ENCODE data around the gene FAXDC2. TPM values are rescaled to one million over a fixed set of nuclear protein-coding genes. Genes with fewer than 3 reads are reported as not detected.

Gene FAXDC2
- total and polyA plus RNA-seq, 2 of the 8 experiments (the other 6 are each of a cell fraction or from before 2014, with no cell fraction given) = 3.7 to 5.9 TPM

- Histone ChIP-seq H2BK120ac (replicated peaks; ENCODE audit: low read depth, low read length) (no peak overlapping the region), H3K9ac (replicated peaks in 1 of 4; ENCODE audit: extremely low read depth in 1 of 4, low read depth in 3 of 4, low read length in 3 of 4) (no peak overlapping the region), H4K5ac (ENCODE audit: insufficient read length, low read depth, low read length) (no peak overlapping the region), H4K20me1 (replicated peaks in 1 of 2; ENCODE audit: control insufficient read depth in 1 of 2, insufficient read depth in 2 of 2, low read length in 2 of 2) (peaks cover 51 to 58% of the 10 kb centered on the region in 2 experiments), H2BK20ac (ENCODE audit: low read length) (no peak overlapping the region), H3K23ac (ENCODE audit: insufficient read length) (no peak overlapping the region), H3K4me2 (ENCODE audit: insufficient read depth in 1 of 2, low read depth in 2 of 2, low read length in 2 of 2) (peak overlapping the region in 1 of 2 experiments; percentile 61; a peak in 2 of 4 replicates), H3K27me3 (replicated peaks in 1 of 4; ENCODE audit: control insufficient read depth in 3 of 4, extremely low read depth in 1 of 4, insufficient read depth in 3 of 4, low read length in 3 of 4) (no peaks in the 10 kb centered on the region), H3K23me2 (ENCODE audit: low read depth, low read length) (no peaks in the 10 kb centered on the region), H3K79me2 (ENCODE audit: control insufficient read depth in 1 of 2, insufficient read depth in 2 of 2, low read length in 2 of 2) (peaks cover 74 to 100% of the 10 kb centered on the region in 2 experiments), H3K79me1 (ENCODE audit: low read depth, low read length) (peaks cover 15% of the 10 kb centered on the region), H4K91ac (replicated peaks; ENCODE audit: insufficient read length, low read length) (no peak overlapping the region), H3K14ac (ENCODE audit: insufficient read length) (no peak overlapping the region), H3K4ac (replicated peaks; ENCODE audit: insufficient read length, low read depth, low read length) (no peak overlapping the region), H2BK5ac (ENCODE audit: low read depth, low read length) (no peak overlapping the region), H3K9me3 (ENCODE audit: insufficient read depth in 2 of 2, low read depth in 1 of 2, low read length in 1 of 2) (no peaks in the 10 kb centered on the region), H3K27ac (ENCODE audit: low read depth, low read length) (no peak overlapping the region), H3K56ac (replicated peaks; ENCODE audit: insufficient read length, low read depth, low read length) (no peak overlapping the region), H3K4me1 (replicated peaks in 1 of 4; ENCODE audit: control insufficient read depth in 3 of 4, insufficient read depth in 4 of 4, low read length in 3 of 4) (peaks cover 5 to 33% (median 25%) of the 10 kb centered on the region in 4 experiments), H4K8ac (ENCODE audit: extremely low read depth, insufficient read depth, low read length) (no peak overlapping the region), H2AFZ (ENCODE audit: low read length) (no peak overlapping the region), H2BK15ac (ENCODE audit: low read length) (no peak overlapping the region), H3K18ac (ENCODE audit: extremely low read depth, low read length) (no peak overlapping the region), H2BK12ac (ENCODE audit: low read depth, low read length) (no peak overlapping the region), H3K36me3 (ENCODE audit: control insufficient read depth in 2 of 4, insufficient read depth in 4 of 4, low read length in 3 of 4) (peaks cover 0 to 7% (median 0%) of the 10 kb centered on the region in 4 experiments; a peak in 1 of 8 replicates), H2AK5ac (ENCODE audit: low read depth, low read length) (no peak overlapping the region), H3K4me3 (ENCODE audit: extremely low read depth in 1 of 4, insufficient read depth in 2 of 4, low read depth in 3 of 4, low read length in 4 of 4) (no peak overlapping the region)
- ChIA-PET CTCF (ENCODE audit: partially characterized antibody) (interaction anchor here (0.6 to 2.5 kb wide), 8 partner anchors 8 to 127 kb away, joined by 3 to 8 read pairs (median 3); no protein-coding TSS in a partner anchor), POLR2A (ENCODE audit: partially characterized antibody) (interaction anchor here (0.7 to 20.6 kb wide), 4 partner anchors 9 to 54 kb away, joined by 3 to 307 read pairs (median 6); no protein-coding TSS in a partner anchor)
- FAIRE-seq (no peak), DNase-seq (ENCODE audit: low read depth in 1 of 2, low spot score in 2 of 2) (no peak)
- WGBS, 2 experiments (ENCODE audit: extremely low coverage in 1 of 2, insufficient coverage in 1 of 2, insufficient read length in 1 of 2, insufficient replicate concordance in 2 of 2, low coverage in 1 of 2, low lambda C conversion rate in 2 of 2, missing lambda C conversion rate in 1 of 2) = 81% methylated on average over 1 of the region's 1 CpG; no CpG with 5 or more reads in 1 of the 2 experiments
- peak in 1 of 2 experiments; percentile 22; a peak in 1 of 3 replicates for TF ChIP-seq POLR2A (IDR thresholded peaks at IDR 0.05; ENCODE audit: control extremely low read depth in 1 of 2, low read depth in 2 of 2, low read length in 2 of 2)
- no peak for TF ChIP-seq HDAC2 (IDR thresholded peaks at IDR 0.05; ENCODE audit: borderline replicate concordance in 1 of 2, low read depth in 2 of 2, low read length in 2 of 2)
- TF ChIP-seq BRCA1 (IDR thresholded peaks at IDR 0.05; ENCODE audit: low read depth, low read length) = no peak
Observed at GRCh38 chr5:154776167-154776566, 74.2 kb downstream of the FAXDC2 start.
